HEK293 (cell line): Measurements from ENCODE around the gene ASAP2.

Experiments
- BCL11A ChIP-seq: fragments of 450-650 bp; formaldehyde crosslinking; IDR thresholded peaks from 2 replicates; pipeline ENCODE4 v1.5.1; 2016; ENCODE audit warnings: low read depth, missing biosample characterization, missing genetic modification characterization
- EGR2 ChIP-seq: fragments of 450-650 bp; formaldehyde crosslinking; IDR thresholded peaks from 2 replicates; pipeline ENCODE4 v1.5.1; 2016; ENCODE audit warnings: low read depth, missing biosample characterization, missing genetic modification characterization
- GLIS1 ChIP-seq: fragments of 450-650 bp; formaldehyde crosslinking; IDR thresholded peaks from 2 replicates; pipeline ENCODE4 v1.5.1; 2016; ENCODE audit warnings: missing biosample characterization, missing genetic modification characterization
- GLIS2 ChIP-seq: fragments of 450-650 bp; formaldehyde crosslinking; IDR thresholded peaks from 2 replicates; pipeline ENCODE4 v1.5.1; 2016; ENCODE audit warnings: missing biosample characterization, missing genetic modification characterization
- IKZF3 ChIP-seq: fragments of 450-650 bp; IDR thresholded peaks from 2 replicates; pipeline ENCODE4 v1.5.0; 2018; ENCODE audit warnings: missing biosample characterization, mild to moderate bottlenecking, missing genetic modification characterization, moderate library complexity
- KLF1 ChIP-seq: fragments of 450-650 bp; formaldehyde crosslinking; IDR thresholded peaks from 2 replicates; pipeline ENCODE4 v1.5.1; 2016; ENCODE audit warnings: missing biosample characterization, missing genetic modification characterization
- KLF16 ChIP-seq: fragments of 450-650 bp; formaldehyde crosslinking; IDR thresholded peaks from 2 replicates; pipeline ENCODE4 v1.5.1; 2017; ENCODE audit warnings: missing biosample characterization, missing genetic modification characterization
- KLF8 ChIP-seq: fragments of 450-650 bp; formaldehyde crosslinking; IDR thresholded peaks from 2 replicates; pipeline ENCODE4 v1.5.1; 2016; ENCODE audit warnings: missing biosample characterization, missing genetic modification characterization
- OSR2 ChIP-seq: fragments of 450-650 bp; formaldehyde crosslinking; IDR thresholded peaks from 2 replicates; pipeline ENCODE4 v1.5.1; 2016; ENCODE audit warnings: missing biosample characterization, missing genetic modification characterization
- PRDM2 ChIP-seq: fragments of 450-650 bp; formaldehyde crosslinking; IDR thresholded peaks from 2 replicates; pipeline ENCODE4 v1.5.1; 2016; ENCODE audit warnings: missing biosample characterization, missing genetic modification characterization, borderline replicate concordance
- SP2 ChIP-seq: fragments of 450-650 bp; formaldehyde crosslinking; IDR thresholded peaks from 2 replicates; pipeline ENCODE4 v1.5.1; 2016; ENCODE audit warnings: missing biosample characterization, missing genetic modification characterization
- TRIM28 ChIP-seq: IDR thresholded peaks from 2 replicates; pipeline ENCODE4 v1.6.1; 2011; ENCODE audit warnings: low read length, control low read depth, borderline replicate concordance
- ZBTB17 ChIP-seq: fragments of 450-650 bp; formaldehyde crosslinking; IDR thresholded peaks from 2 replicates; pipeline ENCODE4 v1.5.1; 2016; ENCODE audit warnings: missing biosample characterization, missing genetic modification characterization
- ZBTB7A ChIP-seq: fragments of 450-650 bp; formaldehyde crosslinking; IDR thresholded peaks from 2 replicates; pipeline ENCODE4 v1.5.1; 2016; ENCODE audit warnings: low read depth, missing biosample characterization, missing genetic modification characterization
- ZEB2 ChIP-seq: fragments of 450-650 bp; formaldehyde crosslinking; IDR thresholded peaks from 2 replicates; pipeline ENCODE4 v1.5.1; 2016; ENCODE audit warnings: missing biosample characterization, missing genetic modification characterization
- ZNF10 ChIP-seq: fragments of 450-650 bp; formaldehyde crosslinking; IDR thresholded peaks from 2 replicates; pipeline ENCODE4 v1.5.1; 2017; ENCODE audit warnings: missing biosample characterization, missing genetic modification characterization
- ZNF112 ChIP-seq: fragments of 450-650 bp; formaldehyde crosslinking; IDR thresholded peaks from 2 replicates; pipeline ENCODE4 v1.5.0; 2017; ENCODE audit warnings: missing biosample characterization, missing genetic modification characterization
- ZNF211 ChIP-seq: fragments of 450-650 bp; formaldehyde crosslinking; IDR thresholded peaks from 2 replicates; pipeline ENCODE4 v1.5.1; 2016; ENCODE audit warnings: low read depth, missing biosample characterization, missing genetic modification characterization
- ZNF37A ChIP-seq: fragments of 450-650 bp; IDR thresholded peaks from 2 replicates; pipeline ENCODE4 v1.5.1; 2018; ENCODE audit warnings: missing biosample characterization, missing genetic modification characterization
- ZNF426 ChIP-seq: fragments of 450-650 bp; formaldehyde crosslinking; IDR thresholded peaks from 2 replicates; pipeline ENCODE4 v1.5.1; 2017; ENCODE audit warnings: missing biosample characterization, missing genetic modification characterization, mild to moderate bottlenecking, inconsistent platforms, moderate library complexity
- ZNF433 ChIP-seq: fragments of 450-650 bp; formaldehyde crosslinking; IDR thresholded peaks from 2 replicates; pipeline ENCODE4 v1.5.1; 2016; ENCODE audit warnings: missing biosample characterization, missing genetic modification characterization, low read depth
- ZNF548 ChIP-seq: fragments of 450-650 bp; formaldehyde crosslinking; IDR thresholded peaks from 2 replicates; pipeline ENCODE4 v1.5.1; 2016; ENCODE audit warnings: missing biosample characterization, missing genetic modification characterization
- ZNF585B ChIP-seq: fragments of 450-650 bp; formaldehyde crosslinking; IDR thresholded peaks from 2 replicates; pipeline ENCODE4 v1.5.1; 2016; ENCODE audit warnings: missing biosample characterization, missing genetic modification characterization
- ZNF645 ChIP-seq: fragments of 450-650 bp; formaldehyde crosslinking; IDR thresholded peaks from 2 replicates; pipeline ENCODE4; 2016; ENCODE audit warnings: missing biosample characterization, missing genetic modification characterization
- ZNF654 ChIP-seq: fragments of 450-650 bp; formaldehyde crosslinking; IDR thresholded peaks from 2 replicates; pipeline ENCODE4 v1.5.1; 2016; ENCODE audit warnings: low read depth, missing biosample characterization, missing genetic modification characterization
- ZNF76 ChIP-seq: fragments of 450-650 bp; formaldehyde crosslinking; IDR thresholded peaks from 2 replicates; pipeline ENCODE4; 2016; ENCODE audit warnings: low read depth, missing biosample characterization, missing genetic modification characterization, borderline replicate concordance
- ZNF791 ChIP-seq: fragments of 450-650 bp; formaldehyde crosslinking; IDR thresholded peaks from 2 replicates; pipeline ENCODE4 v1.5.1; 2016; ENCODE audit warnings: missing biosample characterization, missing genetic modification characterization
- ZSCAN18 ChIP-seq: fragments of 450-650 bp; formaldehyde crosslinking; IDR thresholded peaks from 2 replicates; pipeline ENCODE4 v1.5.1; 2016; ENCODE audit warnings: missing biosample characterization, missing genetic modification characterization
- ZSCAN30 ChIP-seq: fragments of 450-650 bp; IDR thresholded peaks from 2 replicates; pipeline ENCODE4 v1.5.1; 2018; ENCODE audit warnings: missing biosample characterization, mild to moderate bottlenecking, missing genetic modification characterization, moderate library complexity
- ZSCAN5A ChIP-seq: fragments of 450-650 bp; formaldehyde crosslinking; IDR thresholded peaks from 2 replicates; pipeline ENCODE4 v1.5.1; 2016; ENCODE audit warnings: missing biosample characterization, missing genetic modification characterization

ASAP2 gene

GRCh38 chr2:9423100-9423921 lies 216.7 kb downstream of the ASAP2 start, which contains the start of the genes CPSF3 and ITGB1BP1 (continued):
- TF ChIP-seq ZNF433 (tag by site-specific recombination) (no peak), ZNF645 (tag by site-specific recombination) (no peak), ZNF10 (tag by site-specific recombination) (no peak), ZNF211 (no peak), BCL11A (tag by site-specific recombination) (no peak), ZEB2 (peak; percentile 69; the same call in 1 of the 2 replicates), ZNF548 (tag by site-specific recombination) (no peak), ZBTB7A (tag by site-specific recombination) (peak; percentile 70; the same call in 1 of the 2 replicates), ZNF585B (no peak; the same call in 1 of the 2 replicates), GLIS2 (peak; percentile 65), ZNF654 (tag by site-specific recombination) (no peak), ZNF76 (tag by site-specific recombination) (peak; percentile 85), GLIS1 (tag by site-specific recombination) (peak; percentile 43; the same call in 1 of the 2 replicates), TRIM28 (no peak), ZNF112 (tag by site-specific recombination) (no peak), KLF8 (tag by site-specific recombination) (peak; percentile 98), OSR2 (tag by site-specific recombination) (no peak), SP2 (tag by site-specific recombination) (peak; percentile 77), ZSCAN30 (tag by site-specific recombination) (peak; percentile 57; the same call in 1 of the 2 replicates), ZNF37A (tag by site-specific recombination) (0 out of 2 replicates have a peak, but pooled peaks have one; percentile 23), ZSCAN5A (tag by site-specific recombination) (peak; percentile 84; the same call in 1 of the 2 replicates), EGR2 (peak; percentile 86), PRDM2 (tag by site-specific recombination) (no peak), KLF16 (tag by site-specific recombination) (peak; percentile 94), ZNF791 (tag by site-specific recombination) (no peak), ZBTB17 (tag by site-specific recombination) (peak; percentile 75), ZSCAN18 (tag by site-specific recombination) (0 out of 2 replicates have a peak, but pooled peaks have one; percentile 76), ZNF426 (tag by site-specific recombination) (no peak), IKZF3 (tag by site-specific recombination) (peak; percentile 40; the same call in 1 of the 2 replicates), KLF1 (tag by site-specific recombination) (peak; percentile 90)
